ENCODE results near the gene GPR137.
A peak's percentile ranks its signal among the peaks of the same experiment; 100 is the strongest.

The GPR137 gene

GRCh38 chr11:64238076-64238475 lies 47.6 kb upstream of the GPR137 start:
- no peaks in the 10 kb centered on the region for H3K9me3 ChIP-seq (ENCODE audit: control insufficient read depth, insufficient read depth, low read depth, low read length)
- POLR2A ChIA-PET, result interaction anchor here (0.5 to 3.9 kb wide), 2 partner anchors 12 to 34 kb away, joined by 3 to 12 read pairs; partner anchors contain the start of genes NUDT22 and TRPT1
- no peak overlapping the region for H3K4me3 ChIP-seq (ENCODE audit: low read depth, low read length)
- no peaks in the 10 kb centered on the region for H3K4me1 ChIP-seq (ENCODE audit: control insufficient read depth, insufficient read depth, low read length)
- CTCF ChIA-PET, result interaction anchor here (1.2 kb wide), 1 partner anchor 117 kb away, joined by 8 read pairs; no protein-coding TSS in a partner anchor
- no peak for TF ChIP-seq ZNF16 (tag by site-specific recombination; IDR thresholded peaks at IDR 0.05; ENCODE audit: low read depth)
- TF ChIP-seq BCL6B (tag by site-specific recombination; IDR thresholded peaks at IDR 0.05), result no peak
- TF ChIP-seq GLIS1 (tag by site-specific recombination; IDR thresholded peaks at IDR 0.05), result no peak
- TF ChIP-seq ZNF561 (tag by site-specific recombination; IDR thresholded peaks at IDR 0.05; ENCODE audit: borderline replicate concordance), result no peak
- no peak for TF ChIP-seq ZNF114 (tag by site-specific recombination; IDR thresholded peaks at IDR 0.05)
- TF ChIP-seq ZIC2 (tag by site-specific recombination; IDR thresholded peaks at IDR 0.05), result 0 out of 2 replicates have a peak, but pooled peaks have one; percentile 22
- TF ChIP-seq SCRT2 (tag by site-specific recombination; IDR thresholded peaks at IDR 0.05), result no peak
- peaks cover 0 to 33% of the 10 kb centered on the region in 2 experiments; a peak in 1 of 3 replicates for H3K36me3 ChIP-seq (ENCODE audit: control insufficient read depth in 2 of 2, insufficient read depth in 1 of 2, low read length in 2 of 2)
- H3K27ac ChIP-seq (ENCODE audit: extremely low read depth, low read depth, low read length), result no peak overlapping the region

- H3K27ac ChIP-seq (ENCODE audit: extremely low read depth, low read depth, low read length), result no peak overlapping the region
- H3K4me3 ChIP-seq (ENCODE audit: low read depth, low read length), result no peak overlapping the region
- TF ChIP-seq ZNF600 (tag by site-specific recombination; IDR thresholded peaks at IDR 0.05), result no peak
- TF ChIP-seq HOXD13 (CRISPR knock-in tag; IDR thresholded peaks at IDR 0.05; ENCODE audit: borderline replicate concordance), result no peak
- no peak for TF ChIP-seq ZNF76 (tag by site-specific recombination; IDR thresholded peaks at IDR 0.05; ENCODE audit: borderline replicate concordance, low read depth)
- no peak for TF ChIP-seq PRDM1 (tag by site-specific recombination; IDR thresholded peaks at IDR 0.05)
- TF ChIP-seq ZFP37 (tag by site-specific recombination; IDR thresholded peaks at IDR 0.05), result no peak
- TF ChIP-seq ZNF132 (tag by site-specific recombination; IDR thresholded peaks at IDR 0.05; ENCODE audit: borderline replicate concordance), result no peak
- no peak for TF ChIP-seq ZNF16 (tag by site-specific recombination; IDR thresholded peaks at IDR 0.05; ENCODE audit: low read depth)
- no peak for TF ChIP-seq ZEB2 (tag by site-specific recombination; IDR thresholded peaks at IDR 0.05)
- TF ChIP-seq ZNF112 (tag by site-specific recombination; IDR thresholded peaks at IDR 0.05), result no peak
- no peak for TF ChIP-seq ZNF548 (tag by site-specific recombination; IDR thresholded peaks at IDR 0.05)
- no peak for TF ChIP-seq ZNF26 (tag by site-specific recombination; IDR thresholded peaks at IDR 0.05)
- no peak for TF ChIP-seq SP2 (tag by site-specific recombination; IDR thresholded peaks at IDR 0.05)
- no peak for TF ChIP-seq KLF9 (tag by site-specific recombination; IDR thresholded peaks at IDR 0.05; ENCODE audit: low read depth)
- TF ChIP-seq MZF1 (tag by site-specific recombination; IDR thresholded peaks at IDR 0.05; ENCODE audit: borderline replicate concordance), result no peak
- no peak for TF ChIP-seq ZNF785 (tag by site-specific recombination; IDR thresholded peaks at IDR 0.05)
- no peak for TF ChIP-seq AEBP2 (tag by site-specific recombination; IDR thresholded peaks at IDR 0.05; ENCODE audit: borderline replicate concordance)
- TF ChIP-seq ZNF704 (tag by site-specific recombination; IDR thresholded peaks at IDR 0.05), result no peak
- TF ChIP-seq ZNF335 (tag by site-specific recombination; conservative IDR thresholded peaks at IDR 0.05), result no peak
- TF ChIP-seq ATF2 (tag by site-specific recombination; IDR thresholded peaks at IDR 0.05; ENCODE audit: low read depth), result no peak
- ChIA-PET CTCF (interaction anchor here (0.7 kb wide), 1 partner anchor 31 kb away, joined by 3 read pairs; no protein-coding TSS in a partner anchor), POLR2A (interaction anchor here (0.8 to 3.9 kb wide), 2 partner anchors 13 kb away, joined by 12 to 14 read pairs; partner anchors contain the start of genes NUDT22 and TRPT1)
- peaks cover 0 to 42% of the 10 kb centered on the region in 2 experiments; a peak in 1 of 3 replicates for H3K36me3 ChIP-seq (ENCODE audit: control insufficient read depth in 2 of 2, insufficient read depth in 1 of 2, low read length in 2 of 2)
- H3K4me1 ChIP-seq (ENCODE audit: control insufficient read depth, insufficient read depth, low read length), result no peaks in the 10 kb centered on the region
- no peaks in the 10 kb centered on the region for H3K9me3 ChIP-seq (ENCODE audit: control insufficient read depth, insufficient read depth, low read depth, low read length)
Measured at GRCh38 chr11:64238999-64239398, 46.6 kb upstream of the GPR137 start.
